ENCODE data around the gene GRIFIN.

- no peak for TF ChIP-seq CTCF (IDR thresholded peaks at IDR 0.05; ENCODE audit: low read length)
- no peak for TF ChIP-seq EZH2 (IDR thresholded peaks at IDR 0.05; ENCODE audit: borderline replicate concordance, low read length)
These were observed 32.4 kb upstream of the GRIFIN start for GRCh38 chr7:2508327-2509215.
